IPS-NIHi7 (cell line): Measurements from ENCODE around the gene AGAP1.
A peak's percentile ranks its signal among the peaks of the same experiment; 100 is the strongest.
"Not testable (repeated sequence)": the region's sequence is repeated elsewhere in the genome, so short reads cannot be mapped to it uniquely, and the experiment has no call there.

Experiments used
- DNase-seq: peaks from one replicate; pipeline ENCODE4 v3.0.0; 2012; ENCODE audit warnings: mixed read lengths; ENCODE audit errors: extremely low spot score

AGAP1 gene

GRCh38 chr2:235592430-235592829 lies 98.6 kb downstream of the AGAP1 start:
- DNase-seq, result no peak

- no peak for DNase-seq
These were observed 99.0 kb downstream of the AGAP1 start for GRCh38 chr2:235592836-235593235.

GRCh38 chr2:235594041-235594440 lies 100.2 kb downstream of the AGAP1 start:
- DNase-seq, result peak; percentile 42

GRCh38 chr2:235594964-235595363 lies 101.1 kb downstream of the AGAP1 start:
- no peak for DNase-seq

GRCh38 chr2:235595422-235596010 lies 101.7 kb downstream of the AGAP1 start:
- DNase-seq, result peak; percentile 70

- no peak for DNase-seq
These were observed 102.4 kb downstream of the AGAP1 start for GRCh38 chr2:235596272-235596671.

GRCh38 chr2:235597081-235597615 lies 103.3 kb downstream of the AGAP1 start:
- DNase-seq, result no peak

- DNase-seq, result no peak
These were observed 104.2 kb downstream of the AGAP1 start for GRCh38 chr2:235598026-235598425.

- DNase-seq, result no peak
These were observed 105.0 kb downstream of the AGAP1 start for GRCh38 chr2:235598532-235599531.

GRCh38 chr2:235599596-235600338 lies 105.9 kb downstream of the AGAP1 start:
- DNase-seq, result no peak

GRCh38 chr2:235600406-235600805 lies 106.6 kb downstream of the AGAP1 start:
- DNase-seq, result no peak

- DNase-seq, result no peak
These were observed 107.1 kb downstream of the AGAP1 start for GRCh38 chr2:235600926-235601325.

GRCh38 chr2:235601960-235602704 lies 108.3 kb downstream of the AGAP1 start:
- no peak for DNase-seq

GRCh38 chr2:235602971-235603370 lies 109.1 kb downstream of the AGAP1 start:
- DNase-seq, result not testable (repeated sequence)

GRCh38 chr2:235603659-235604058 lies 109.8 kb downstream of the AGAP1 start:
- no peak for DNase-seq

- peak; percentile 54 for DNase-seq
These were observed 111.6 kb downstream of the AGAP1 start for GRCh38 chr2:235605312-235606003.

- no peak for DNase-seq
These were observed 112.3 kb downstream of the AGAP1 start for GRCh38 chr2:235606004-235606715.

GRCh38 chr2:235607546-235608199 lies 113.8 kb downstream of the AGAP1 start:
- no peak for DNase-seq

GRCh38 chr2:235608200-235608887 lies 114.5 kb downstream of the AGAP1 start:
- no peak for DNase-seq
